ENCODE results near the gene NRG4. TPM values are rescaled to one million over a fixed set of nuclear protein-coding genes. Genes with fewer than 3 reads are reported as not detected.

The NRG4 gene
- total and polyA plus RNA-seq, 2 of the 8 experiments (the other 6 are each of a cell fraction or from before 2014, with no cell fraction given): 0.24 TPM; not detected in 1

DNA sequence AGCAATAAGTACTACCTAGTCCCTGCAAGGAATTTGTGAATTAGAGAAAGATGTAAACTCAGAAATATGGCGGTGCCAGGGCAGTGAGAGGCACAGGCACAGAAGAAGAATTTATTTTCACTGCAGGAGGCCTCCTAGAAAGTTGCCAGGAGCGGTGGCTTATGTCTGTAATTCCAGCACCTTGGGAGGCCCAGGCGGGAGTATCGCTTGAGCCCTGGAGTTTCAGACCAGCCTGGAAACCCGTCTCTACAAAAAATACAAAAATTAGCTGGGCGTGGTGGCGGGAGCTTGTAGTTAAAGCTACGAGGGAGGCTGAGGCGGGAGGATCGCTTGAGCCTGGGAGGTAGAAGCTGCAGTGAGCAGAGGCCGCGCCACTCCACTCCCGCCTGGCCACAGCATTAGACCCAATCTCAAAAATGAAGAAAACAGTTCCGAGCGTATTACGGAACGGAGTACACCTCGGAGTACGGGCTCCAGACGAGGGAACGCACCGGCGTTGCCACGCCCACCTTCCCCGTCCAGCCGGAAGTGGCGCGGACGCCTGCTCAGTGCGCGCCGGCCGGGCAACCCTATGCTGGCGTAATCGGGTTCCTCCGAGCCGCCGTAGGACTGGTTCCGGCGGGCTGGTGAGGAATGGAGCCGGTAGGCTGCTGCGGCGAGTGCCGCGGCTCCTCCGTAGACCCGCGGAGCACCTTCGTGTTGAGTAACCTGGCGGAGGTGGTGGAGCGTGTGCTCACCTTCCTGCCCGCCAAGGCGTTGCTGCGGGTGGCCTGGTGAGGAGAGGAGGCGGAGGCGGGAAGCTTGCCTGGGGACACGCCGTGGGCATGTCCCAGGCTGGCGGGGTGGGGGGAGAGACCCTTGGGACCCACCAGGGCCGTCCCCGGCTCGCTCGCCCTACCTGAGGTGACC lies 108.6 kb downstream of the NRG4 start, which contains the start of gene FBXO22 (continued):
- TF ChIP-seq RAD21 (IDR thresholded peaks at IDR 0.05 in 1 of 2, conservative IDR thresholded peaks at IDR 0.05 in 1 of 2; ENCODE audit: low read depth in 2 of 2, low read length in 2 of 2): peak in 1 of 2 experiments; percentile 3; a peak in 2 of 4 replicates
- TF ChIP-seq PHF8 (conservative IDR thresholded peaks at IDR 0.05; ENCODE audit: low read depth, low read length): peak; percentile 84
- peak; percentile 44 for TF ChIP-seq SRF (IDR thresholded peaks at IDR 0.05; ENCODE audit: low read depth, low read length)
- TF ChIP-seq SUZ12 (IDR thresholded peaks at IDR 0.05; ENCODE audit: low read length): no peak
- peak; percentile 22 to 84; a peak in 2 of 4 replicates for TF ChIP-seq SIN3A (conservative IDR thresholded peaks at IDR 0.05 in 1 of 2, IDR thresholded peaks at IDR 0.05 in 1 of 2; ENCODE audit: low read depth in 1 of 2, low read length in 2 of 2)
- TF ChIP-seq JUN (IDR thresholded peaks at IDR 0.05; ENCODE audit: low read depth, low read length): 0 out of 2 replicates have a peak, but pooled peaks have one; percentile 60
- peak; percentile 99 for TF ChIP-seq ASH2L (IDR thresholded peaks at IDR 0.05; ENCODE audit: low read length)
- peak; percentile 90 for TF ChIP-seq POLR2AphosphoS5 (IDR thresholded peaks at IDR 0.05; ENCODE audit: low read depth, low read length)
- TF ChIP-seq, protein P1, sequence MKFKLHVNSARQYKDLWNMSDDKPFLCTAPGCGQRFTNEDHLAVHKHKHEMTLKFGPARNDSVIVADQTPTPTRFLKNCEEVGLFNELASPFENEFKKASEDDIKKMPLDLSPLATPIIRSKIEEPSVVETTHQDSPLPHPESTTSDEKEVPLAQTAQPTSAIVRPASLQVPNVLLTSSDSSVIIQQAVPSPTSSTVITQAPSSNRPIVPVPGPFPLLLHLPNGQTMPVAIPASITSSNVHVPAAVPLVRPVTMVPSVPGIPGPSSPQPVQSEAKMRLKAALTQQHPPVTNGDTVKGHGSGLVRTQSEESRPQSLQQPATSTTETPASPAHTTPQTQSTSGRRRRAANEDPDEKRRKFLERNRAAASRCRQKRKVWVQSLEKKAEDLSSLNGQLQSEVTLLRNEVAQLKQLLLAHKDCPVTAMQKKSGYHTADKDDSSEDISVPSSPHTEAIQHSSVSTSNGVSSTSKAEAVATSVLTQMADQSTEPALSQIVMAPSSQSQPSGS (IDR thresholded peaks at IDR 0.05; ENCODE audit: low read length): peak; percentile 57
- TF ChIP-seq TBP (IDR thresholded peaks at IDR 0.05; ENCODE audit: low read depth, low read length): peak; percentile 92
- TF ChIP-seq BACH1 (IDR thresholded peaks at IDR 0.05; ENCODE audit: low read length): no peak
- TF ChIP-seq KDM5A (IDR thresholded peaks at IDR 0.05; ENCODE audit: low read length): peak; percentile 48; the same call in 1 of the 2 replicates
- no peak for TF ChIP-seq SAP30 (IDR thresholded peaks at IDR 0.05; ENCODE audit: insufficient read depth, insufficient replicate concordance, low read length)
- no peak for TF ChIP-seq POU5F1 (IDR thresholded peaks at IDR 0.05; ENCODE audit: low read depth, low read length)
- peak in 1 of 2 experiments; percentile 41; a peak in 1 of 3 replicates for TF ChIP-seq EP300 (IDR thresholded peaks at IDR 0.05; ENCODE audit: borderline replicate concordance in 1 of 2, low read depth in 2 of 2, low read length in 2 of 2)
- TF ChIP-seq, protein P2, sequence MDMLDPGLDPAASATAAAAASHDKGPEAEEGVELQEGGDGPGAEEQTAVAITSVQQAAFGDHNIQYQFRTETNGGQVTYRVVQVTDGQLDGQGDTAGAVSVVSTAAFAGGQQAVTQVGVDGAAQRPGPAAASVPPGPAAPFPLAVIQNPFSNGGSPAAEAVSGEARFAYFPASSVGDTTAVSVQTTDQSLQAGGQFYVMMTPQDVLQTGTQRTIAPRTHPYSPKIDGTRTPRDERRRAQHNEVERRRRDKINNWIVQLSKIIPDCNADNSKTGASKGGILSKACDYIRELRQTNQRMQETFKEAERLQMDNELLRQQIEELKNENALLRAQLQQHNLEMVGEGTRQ (IDR thresholded peaks at IDR 0.05; ENCODE audit: low read length): no peak
- no peak for TF ChIP-seq CBX8 (IDR thresholded peaks at IDR 0.05; ENCODE audit: borderline replicate concordance, low read depth, low read length)
- peak; percentile 98 for TF ChIP-seq GABPA (IDR thresholded peaks at IDR 0.05; ENCODE audit: borderline replicate concordance, insufficient read depth, low read length)
- no peak for TF ChIP-seq NRF1 (IDR thresholded peaks at IDR 0.05; ENCODE audit: low read depth, low read length)
